Raji (cell line): ENCODE data around the gene NRARP.
A peak's percentile ranks its signal among the peaks of the same experiment; 100 is the strongest.

Experiments
- POLR2A ChIP-seq: IDR thresholded peaks from 2 replicates; pipeline ENCODE4 v1.6.1; 2011; ENCODE audit warnings: low read depth, low read length, control low read depth; ENCODE audit not compliant: insufficient read depth

Gene NRARP

DNA sequence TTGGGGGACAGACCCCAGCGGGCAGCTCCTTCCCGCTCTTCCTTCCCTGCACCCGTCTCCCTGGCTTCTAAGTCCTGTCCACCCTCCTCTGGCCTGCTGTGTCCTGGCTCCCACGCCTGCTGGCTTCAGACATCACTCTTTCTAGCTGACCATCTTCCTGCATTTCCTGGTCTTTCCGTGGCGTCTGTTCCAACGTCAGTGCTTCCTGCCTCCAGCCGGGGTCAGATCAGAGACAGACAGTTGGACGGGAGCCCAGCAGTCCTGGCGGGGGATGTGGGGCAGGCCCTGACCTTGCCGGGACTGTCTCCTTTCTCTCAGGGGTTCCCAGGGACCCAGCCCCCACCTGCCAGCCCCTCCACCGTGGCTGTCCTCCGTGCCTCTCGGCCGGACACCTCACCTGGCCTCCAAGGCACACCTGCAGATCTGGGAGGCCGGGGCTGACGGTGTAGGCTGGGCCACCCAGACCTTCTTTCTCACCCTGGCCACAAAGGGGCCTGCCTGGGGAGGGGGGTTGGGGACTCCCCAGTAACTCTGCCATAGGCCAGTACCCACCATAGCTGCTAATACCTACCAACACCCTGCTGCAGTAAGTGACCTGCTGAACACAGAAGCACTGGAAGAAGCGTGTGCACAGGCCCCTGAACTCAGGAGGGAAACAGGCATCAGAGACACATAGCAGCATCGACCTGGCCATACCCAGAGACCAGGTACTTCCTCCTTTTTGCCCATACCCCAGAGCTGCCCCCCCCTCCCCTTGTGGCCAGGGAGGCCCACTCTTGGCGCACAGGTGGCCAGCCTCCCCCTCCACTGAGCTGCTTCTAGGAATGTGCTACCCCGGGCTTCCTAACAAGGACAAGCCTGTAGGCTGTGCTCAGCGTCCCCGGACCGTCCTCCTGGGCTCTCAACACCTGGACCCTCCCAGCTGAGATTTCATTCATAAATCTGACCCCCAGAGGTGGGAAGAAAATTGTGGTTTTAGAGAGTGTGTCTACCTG is 5.1 kb downstream of the NRARP start:
- TF ChIP-seq POLR2A = no peak

DNA sequence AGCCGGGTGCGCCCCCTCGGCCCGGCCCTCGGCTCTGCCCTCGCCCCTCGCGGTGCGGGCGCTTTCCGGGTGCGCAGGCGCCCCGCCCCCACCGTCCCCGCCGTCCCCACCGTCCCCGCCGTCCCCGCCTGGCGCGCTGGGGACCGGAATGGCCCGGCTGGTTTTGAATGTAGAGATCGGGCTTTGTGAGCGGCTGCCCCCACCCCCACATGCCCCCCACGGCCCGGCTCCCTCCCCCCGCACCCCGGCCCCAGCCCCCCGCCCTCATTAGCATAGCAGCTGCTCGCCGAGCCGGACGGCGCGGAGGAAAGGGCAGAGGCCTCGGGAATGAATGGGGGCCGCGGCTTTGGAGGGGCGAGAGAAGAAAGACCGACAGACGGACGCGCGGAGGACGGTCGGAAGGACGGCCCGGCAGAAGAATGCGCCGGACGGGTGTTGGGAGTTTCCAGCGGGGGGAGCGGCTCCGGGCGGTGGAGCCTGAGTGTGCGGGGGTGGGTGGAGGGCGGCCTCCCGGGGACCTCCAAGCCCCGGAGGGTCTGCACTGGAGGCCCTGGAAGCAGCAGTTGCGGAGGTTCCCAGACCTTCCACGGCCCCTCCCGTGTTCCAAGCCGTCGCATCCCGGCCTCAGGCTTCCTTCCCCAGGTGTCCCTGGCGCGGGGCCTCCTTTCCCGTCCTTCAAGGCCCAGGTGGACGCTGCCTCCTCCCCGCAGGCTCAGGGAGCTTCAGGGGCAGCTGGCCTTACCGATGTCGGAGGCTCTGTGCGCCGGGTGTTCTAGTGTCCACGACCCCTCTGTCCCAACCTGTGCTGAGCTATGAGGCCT is 6.0 kb downstream of the NRARP start:
- TF ChIP-seq POLR2A = no peak

DNA sequence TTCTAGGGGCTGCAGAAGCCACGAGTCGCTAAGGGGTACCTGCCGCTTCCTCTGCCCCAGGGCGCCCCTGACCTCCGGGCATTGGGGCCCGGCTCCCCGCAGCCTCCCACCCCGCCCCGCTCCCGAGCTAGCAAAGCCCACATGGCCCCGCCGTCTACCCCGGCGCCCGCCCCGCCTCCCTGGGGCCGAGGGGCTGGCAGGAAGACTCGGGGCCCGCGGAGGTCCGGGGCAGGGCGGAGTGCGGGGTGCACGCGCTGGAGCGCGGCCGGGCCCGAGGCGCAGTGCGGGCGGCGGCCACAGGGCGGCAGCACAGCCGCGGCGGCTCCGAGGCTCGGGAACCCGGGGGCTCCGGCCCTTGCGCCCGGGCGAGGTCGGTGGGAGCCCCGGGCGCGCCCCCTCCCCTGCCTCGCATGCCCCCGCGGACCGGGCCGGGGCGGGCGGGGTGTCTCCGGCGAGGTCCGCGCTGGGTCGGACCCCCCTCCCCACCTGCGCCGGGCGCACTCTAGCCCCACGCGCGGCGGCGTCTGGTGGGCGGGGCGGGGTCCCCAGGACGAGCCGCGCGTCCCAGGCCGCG is 6.7 kb downstream of the NRARP start:
- TF ChIP-seq POLR2A = no peak

DNA sequence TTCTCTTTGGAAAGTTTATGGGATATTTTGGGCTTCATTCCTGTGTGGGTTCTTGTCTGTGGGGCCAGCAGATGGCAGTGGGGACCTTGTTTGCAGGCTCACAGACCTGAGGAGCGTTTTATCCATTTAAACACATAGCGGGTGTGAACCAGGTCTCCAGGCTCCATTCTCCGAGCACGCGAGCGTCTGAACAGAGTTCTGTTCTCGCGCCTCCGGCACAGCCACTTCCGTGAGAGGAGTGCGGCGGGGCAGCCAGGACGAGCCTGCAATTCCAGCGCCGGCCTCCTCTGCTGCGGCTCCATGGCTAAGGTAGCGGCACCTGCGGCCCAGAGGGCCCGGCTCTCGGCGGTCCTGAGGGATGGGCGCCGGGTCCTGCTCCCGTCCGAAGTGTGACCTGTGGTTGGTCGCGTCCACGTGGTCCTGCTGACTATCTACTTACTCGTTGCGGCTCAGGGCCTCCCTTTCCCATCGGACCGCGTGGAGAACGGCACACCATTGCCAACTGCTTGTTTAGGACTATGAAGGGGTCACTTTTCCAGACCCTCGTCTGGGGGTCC is 7.3 kb downstream of the NRARP start:
- 0 out of 2 replicates have a peak, but pooled peaks have one; percentile 8 for TF ChIP-seq POLR2A

DNA sequence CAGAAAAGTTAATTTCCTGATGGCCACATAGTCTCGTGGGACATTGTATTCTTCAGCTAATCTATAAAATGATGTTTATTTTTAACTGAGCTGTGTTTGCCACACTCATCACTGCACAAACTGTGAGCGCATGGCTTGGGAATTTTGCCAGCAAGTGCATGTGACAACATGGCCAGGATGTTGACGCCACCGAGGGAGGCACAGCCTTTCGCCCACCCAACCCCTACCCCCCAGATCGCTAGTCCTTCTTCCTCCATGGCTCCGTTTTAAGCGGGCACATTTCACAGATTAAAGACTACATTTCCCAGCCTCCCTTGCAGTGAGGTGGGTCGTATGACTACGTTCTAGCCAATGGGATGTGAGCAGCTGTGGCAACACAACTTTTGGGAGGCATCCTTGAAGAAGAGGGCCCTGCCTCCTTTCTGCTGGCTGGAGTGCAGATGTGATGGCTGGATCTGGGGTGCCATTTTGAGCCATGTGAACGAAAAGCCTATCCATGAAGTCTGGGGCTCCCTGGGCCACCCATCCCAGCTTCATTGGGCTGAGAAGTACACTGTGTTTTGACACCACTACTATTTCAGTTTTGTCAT is 7.9 kb downstream of the NRARP start:
- peak; percentile 38; the same call in 1 of the 2 replicates for TF ChIP-seq POLR2A

DNA sequence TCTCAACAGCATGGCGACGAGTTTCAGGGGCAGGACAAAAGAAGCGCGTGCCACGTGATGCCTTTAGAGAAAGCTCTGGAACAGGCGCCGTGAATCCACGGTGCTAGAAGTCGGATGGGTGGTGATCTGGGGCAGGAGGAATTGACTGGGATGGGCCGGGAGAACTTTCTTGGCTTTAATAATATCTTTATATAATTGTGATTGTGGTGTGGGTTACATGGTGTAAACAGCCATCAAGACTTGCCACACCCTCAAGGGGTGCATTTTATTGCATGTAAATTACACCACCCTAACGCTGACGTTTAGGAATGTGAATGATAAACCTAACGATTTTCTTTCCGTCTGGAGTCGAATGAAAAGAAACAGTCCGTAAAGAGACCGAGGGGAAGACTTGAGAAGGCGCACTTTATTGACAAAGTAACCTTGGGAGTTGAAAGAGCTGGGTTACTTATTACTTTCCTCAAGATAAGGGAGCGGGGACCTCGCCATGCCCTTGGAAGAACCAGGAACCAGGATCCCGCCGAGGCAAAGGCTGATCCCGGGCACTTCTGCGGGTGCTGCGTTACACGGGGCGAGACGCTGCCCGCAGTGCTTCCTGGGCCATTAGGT is 8.5 kb downstream of the NRARP start:
- no peak for TF ChIP-seq POLR2A

DNA sequence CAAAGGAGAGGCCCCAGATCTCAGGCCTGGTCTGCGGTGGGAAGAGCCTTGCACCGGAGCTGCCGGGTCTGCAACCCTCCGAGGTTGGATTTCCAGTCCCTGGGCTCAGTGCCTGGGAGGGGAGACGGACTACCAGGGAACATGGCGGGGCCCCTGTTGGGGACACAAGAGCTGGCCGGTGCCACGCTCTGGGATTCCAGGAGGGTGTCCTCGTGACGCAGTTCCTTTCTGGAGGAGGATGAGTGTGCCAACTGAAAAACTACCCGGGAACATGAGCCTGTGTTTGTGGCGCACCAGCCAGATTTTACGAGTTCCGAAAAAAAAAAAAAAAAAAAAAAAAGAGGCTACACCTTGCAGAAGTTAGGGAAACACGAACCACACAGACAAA is 9.0 kb downstream of the NRARP start:
- TF ChIP-seq POLR2A = no peak

DNA sequence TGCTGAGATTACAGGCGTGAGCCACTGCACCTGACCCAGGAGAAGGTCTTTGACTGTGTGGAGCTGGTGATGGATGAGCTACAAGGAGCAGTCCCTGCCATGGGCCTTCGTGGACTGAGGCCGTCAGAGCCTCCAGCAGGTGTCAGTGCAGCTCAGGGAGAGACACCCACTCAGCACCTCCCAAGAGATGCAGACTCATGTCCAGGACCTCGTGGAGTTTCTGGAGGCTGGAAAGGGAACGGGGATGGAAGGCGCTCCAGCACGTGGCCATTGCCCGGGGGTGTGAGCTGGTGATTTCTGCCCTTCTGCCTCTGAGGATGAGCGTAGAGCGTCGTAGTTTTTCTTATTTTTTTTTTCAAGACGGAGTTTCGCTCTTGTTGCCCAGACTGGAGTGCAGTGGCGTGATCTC is 15.1 kb downstream of the NRARP start:
- TF ChIP-seq POLR2A = no peak

DNA sequence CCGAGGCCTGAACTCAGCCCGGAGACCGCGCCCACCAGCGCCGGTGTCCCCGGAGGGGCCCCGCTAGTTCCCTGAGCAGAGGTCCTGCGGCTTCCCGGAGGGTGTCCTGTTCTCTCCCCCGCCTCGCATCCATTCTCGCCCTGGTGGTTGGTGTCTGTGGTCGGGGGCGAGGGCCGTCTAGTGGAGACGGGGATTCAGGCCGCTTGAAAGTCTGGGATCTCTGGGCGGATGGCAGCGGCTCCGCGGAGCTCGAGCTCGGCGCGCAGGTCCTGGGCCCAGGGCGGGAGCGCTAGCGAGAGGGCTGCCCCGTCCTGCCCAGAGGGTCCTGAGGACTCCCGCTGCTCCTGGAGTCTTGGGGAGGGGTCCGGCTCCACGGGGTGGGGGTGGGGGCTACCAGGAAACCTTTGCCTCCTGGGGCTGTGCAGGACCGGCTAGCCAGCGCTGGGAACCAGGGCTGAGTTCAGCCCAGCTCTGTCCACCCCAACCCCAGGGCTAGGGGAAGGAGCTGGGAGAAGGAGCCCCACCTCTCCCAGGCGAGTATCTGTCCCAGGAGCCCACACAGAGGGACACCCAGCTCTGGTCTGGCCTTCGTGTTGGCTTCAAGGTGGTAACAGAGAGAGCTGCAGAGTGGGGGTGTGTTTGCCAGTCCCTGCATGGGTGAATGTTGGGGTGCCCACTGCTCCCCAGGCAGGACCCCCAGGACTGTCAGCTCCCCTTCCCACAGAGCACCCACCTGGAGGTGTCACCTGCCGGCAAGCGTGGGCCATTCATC is 20.5 kb downstream of the NRARP start:
- no peak for TF ChIP-seq POLR2A

DNA sequence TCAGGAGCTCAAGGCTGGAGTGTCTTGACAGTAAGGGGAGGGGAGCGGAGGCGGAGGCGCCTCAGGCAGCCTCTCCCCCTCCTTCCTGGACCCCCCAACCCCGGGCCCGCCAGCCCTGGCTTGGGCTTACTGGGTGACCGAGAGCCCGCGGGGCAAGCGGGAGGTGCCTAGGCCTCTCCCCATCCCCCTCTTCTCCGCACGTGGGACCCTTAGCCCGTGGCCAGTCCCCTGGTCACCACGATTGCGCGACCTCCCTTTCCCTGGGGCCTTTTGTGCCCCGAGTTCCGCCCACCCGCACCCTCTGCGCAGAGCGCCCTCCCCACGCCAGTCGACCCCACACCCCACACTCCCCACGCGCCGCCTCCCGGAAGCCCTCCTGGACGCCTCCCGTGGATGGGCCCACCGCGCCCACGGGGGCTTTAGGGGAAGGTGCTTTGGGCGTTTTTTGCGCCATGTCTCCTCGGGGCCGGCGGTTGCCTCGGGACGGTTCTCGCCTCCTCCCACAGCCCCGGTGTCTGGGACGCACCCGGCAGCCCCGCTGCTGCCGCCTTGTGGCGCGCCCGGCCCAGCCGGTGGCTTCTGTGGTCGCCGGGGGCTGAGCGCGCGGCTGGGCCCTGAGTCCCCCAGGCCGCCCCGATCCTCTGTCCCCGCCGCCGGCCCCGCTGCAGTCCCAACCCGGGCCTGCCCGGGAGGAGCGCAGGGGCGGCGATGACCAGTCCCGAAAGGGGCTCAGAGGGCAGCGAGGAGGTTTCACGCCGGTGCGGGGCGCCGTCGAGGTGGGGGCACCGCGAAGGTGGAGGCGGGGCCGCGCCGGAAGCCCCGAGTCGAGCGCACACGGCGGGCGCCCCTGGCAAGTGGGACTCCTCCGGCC is 21.4 kb downstream of the NRARP start:
- TF ChIP-seq POLR2A = no peak

DNA sequence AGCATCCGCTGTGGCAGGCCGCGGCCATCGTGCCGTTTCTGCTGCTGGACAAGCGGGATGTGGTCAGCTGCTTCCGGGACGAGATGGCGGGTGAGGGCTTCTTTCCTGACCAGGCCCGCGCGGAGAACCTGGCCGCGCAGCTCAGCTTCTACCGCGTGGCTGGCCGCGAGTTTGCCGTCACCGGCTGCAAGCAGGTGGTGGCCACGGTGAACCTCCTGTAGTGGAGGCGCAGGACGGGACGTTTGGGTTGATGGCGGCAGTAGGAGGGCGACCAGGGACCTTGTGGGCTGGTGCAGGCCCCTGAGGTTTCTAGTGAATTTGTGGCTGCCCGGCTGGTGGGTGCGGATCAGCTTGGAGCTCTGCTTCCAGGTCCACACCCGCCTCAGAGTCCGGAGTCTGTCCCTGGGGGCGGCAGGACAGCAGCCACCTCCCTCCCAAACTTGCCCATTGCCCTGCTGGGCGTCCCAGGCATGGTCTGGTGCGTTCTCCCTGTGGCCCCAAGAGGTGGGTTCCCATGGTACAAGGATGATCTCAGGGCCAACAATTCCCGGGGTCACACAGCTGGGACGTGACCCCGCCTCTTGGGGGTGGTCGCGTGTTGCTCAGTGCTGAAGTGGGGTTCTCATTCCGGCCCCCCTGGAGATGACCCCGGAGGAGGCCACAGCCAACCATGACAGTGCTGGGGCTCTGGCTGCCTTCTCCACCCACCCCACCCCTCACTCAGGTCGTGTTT is 22.2 kb downstream of the NRARP start:
- no peak for TF ChIP-seq POLR2A
